ENCODE data around the gene TINCR.

GRCh38 chr19:5591476-5591875 is 23.7 kb upstream of the TINCR start:
- no peak for TF ChIP-seq EP300 (IDR thresholded peaks at IDR 0.05; ENCODE audit: borderline replicate concordance in 1 of 2, low read depth in 1 of 2, low read length in 1 of 2)
- TF ChIP-seq CTCF (IDR thresholded peaks at IDR 0.05), result no peak
